ENCODE results near the gene CPE.

The CPE gene

DNA sequence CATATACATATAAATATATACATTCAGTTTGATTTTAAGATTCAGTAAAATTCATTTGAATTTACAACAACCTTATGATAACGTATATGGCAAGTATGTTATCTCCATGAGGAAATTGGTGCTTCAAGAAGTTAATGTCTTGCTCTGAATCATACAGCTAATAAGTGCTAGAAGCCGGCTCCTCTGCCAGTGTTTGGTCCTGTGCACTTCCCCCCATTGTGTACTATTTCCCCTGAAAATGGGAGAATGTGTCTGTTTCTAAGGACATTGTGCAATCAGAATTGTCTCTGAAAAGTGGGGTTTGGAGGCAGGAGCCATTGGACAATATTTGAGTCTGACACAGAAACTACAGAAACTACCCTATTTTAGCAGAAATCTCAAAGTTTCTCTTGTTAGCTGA, 135.9 kb downstream of the CPE start:
- no peak overlapping the region for H3K27ac ChIP-seq (replicated peaks)
- no peak for DNase-seq (ENCODE audit: low read depth in 1 of 2, low spot score in 1 of 2)
- TF ChIP-seq, protein P1, sequence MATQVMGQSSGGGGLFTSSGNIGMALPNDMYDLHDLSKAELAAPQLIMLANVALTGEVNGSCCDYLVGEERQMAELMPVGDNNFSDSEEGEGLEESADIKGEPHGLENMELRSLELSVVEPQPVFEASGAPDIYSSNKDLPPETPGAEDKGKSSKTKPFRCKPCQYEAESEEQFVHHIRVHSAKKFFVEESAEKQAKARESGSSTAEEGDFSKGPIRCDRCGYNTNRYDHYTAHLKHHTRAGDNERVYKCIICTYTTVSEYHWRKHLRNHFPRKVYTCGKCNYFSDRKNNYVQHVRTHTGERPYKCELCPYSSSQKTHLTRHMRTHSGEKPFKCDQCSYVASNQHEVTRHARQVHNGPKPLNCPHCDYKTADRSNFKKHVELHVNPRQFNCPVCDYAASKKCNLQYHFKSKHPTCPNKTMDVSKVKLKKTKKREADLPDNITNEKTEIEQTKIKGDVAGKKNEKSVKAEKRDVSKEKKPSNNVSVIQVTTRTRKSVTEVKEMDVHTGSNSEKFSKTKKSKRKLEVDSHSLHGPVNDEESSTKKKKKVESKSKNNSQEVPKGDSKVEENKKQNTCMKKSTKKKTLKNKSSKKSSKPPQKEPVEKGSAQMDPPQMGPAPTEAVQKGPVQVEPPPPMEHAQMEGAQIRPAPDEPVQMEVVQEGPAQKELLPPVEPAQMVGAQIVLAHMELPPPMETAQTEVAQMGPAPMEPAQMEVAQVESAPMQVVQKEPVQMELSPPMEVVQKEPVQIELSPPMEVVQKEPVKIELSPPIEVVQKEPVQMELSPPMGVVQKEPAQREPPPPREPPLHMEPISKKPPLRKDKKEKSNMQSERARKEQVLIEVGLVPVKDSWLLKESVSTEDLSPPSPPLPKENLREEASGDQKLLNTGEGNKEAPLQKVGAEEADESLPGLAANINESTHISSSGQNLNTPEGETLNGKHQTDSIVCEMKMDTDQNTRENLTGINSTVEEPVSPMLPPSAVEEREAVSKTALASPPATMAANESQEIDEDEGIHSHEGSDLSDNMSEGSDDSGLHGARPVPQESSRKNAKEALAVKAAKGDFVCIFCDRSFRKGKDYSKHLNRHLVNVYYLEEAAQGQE (IDR thresholded peaks at IDR 0.05; ENCODE audit: insufficient replicate concordance, low read depth), result no peak
- TF ChIP-seq POLR2AphosphoS5 (IDR thresholded peaks at IDR 0.05; ENCODE audit: low read depth) (no peak), GABPA (IDR thresholded peaks at IDR 0.05; ENCODE audit: low read depth) (no peak), SPI1 (IDR thresholded peaks at IDR 0.05; ENCODE audit: borderline replicate concordance, low read depth) (no peak)
- TF ChIP-seq, protein P2, sequence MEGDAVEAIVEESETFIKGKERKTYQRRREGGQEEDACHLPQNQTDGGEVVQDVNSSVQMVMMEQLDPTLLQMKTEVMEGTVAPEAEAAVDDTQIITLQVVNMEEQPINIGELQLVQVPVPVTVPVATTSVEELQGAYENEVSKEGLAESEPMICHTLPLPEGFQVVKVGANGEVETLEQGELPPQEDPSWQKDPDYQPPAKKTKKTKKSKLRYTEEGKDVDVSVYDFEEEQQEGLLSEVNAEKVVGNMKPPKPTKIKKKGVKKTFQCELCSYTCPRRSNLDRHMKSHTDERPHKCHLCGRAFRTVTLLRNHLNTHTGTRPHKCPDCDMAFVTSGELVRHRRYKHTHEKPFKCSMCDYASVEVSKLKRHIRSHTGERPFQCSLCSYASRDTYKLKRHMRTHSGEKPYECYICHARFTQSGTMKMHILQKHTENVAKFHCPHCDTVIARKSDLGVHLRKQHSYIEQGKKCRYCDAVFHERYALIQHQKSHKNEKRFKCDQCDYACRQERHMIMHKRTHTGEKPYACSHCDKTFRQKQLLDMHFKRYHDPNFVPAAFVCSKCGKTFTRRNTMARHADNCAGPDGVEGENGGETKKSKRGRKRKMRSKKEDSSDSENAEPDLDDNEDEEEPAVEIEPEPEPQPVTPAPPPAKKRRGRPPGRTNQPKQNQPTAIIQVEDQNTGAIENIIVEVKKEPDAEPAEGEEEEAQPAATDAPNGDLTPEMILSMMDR (IDR thresholded peaks at IDR 0.05; ENCODE audit: insufficient read depth, low read length), result no peak
- H3K4me3 ChIP-seq (replicated peaks; ENCODE audit: insufficient read depth, low read length), result no peak overlapping the region
- no peaks in the 10 kb centered on the region for H3K27me3 ChIP-seq (ENCODE audit: insufficient read depth, poor library complexity, severe bottlenecking)

DNA sequence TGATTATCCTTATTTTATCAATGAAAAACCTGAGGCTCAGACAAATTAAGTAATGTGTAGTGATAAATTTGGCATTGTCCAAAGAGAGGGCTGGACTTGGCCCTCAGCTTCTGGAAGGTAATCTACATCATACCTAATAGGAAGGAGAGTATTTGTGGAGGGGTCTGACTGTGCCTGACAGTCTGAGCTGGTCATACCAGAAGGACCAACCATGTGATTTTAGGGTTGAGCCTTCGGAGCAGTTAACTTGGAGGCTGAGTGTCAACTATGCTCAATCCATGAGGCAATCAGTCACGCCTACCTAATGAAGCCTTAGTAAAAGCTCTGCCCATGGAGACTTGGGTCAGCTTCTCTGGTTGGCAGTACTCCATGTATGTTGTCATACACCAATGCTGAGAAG, 136.4 kb downstream of the CPE start:
- no peak overlapping the region for H3K4me3 ChIP-seq (replicated peaks; ENCODE audit: insufficient read depth, low read length)
- TF ChIP-seq POLR2AphosphoS5 (IDR thresholded peaks at IDR 0.05; ENCODE audit: low read depth) (no peak), GABPA (IDR thresholded peaks at IDR 0.05; ENCODE audit: low read depth) (no peak), SPI1 (IDR thresholded peaks at IDR 0.05; ENCODE audit: borderline replicate concordance, low read depth) (no peak)
- TF ChIP-seq, protein P2 (IDR thresholded peaks at IDR 0.05; ENCODE audit: insufficient read depth, low read length), result no peak
- TF ChIP-seq, protein P1 (IDR thresholded peaks at IDR 0.05; ENCODE audit: insufficient replicate concordance, low read depth), result no peak
- H3K27me3 ChIP-seq (ENCODE audit: insufficient read depth, poor library complexity, severe bottlenecking), result no peaks in the 10 kb centered on the region
- DNase-seq (ENCODE audit: low read depth in 1 of 2, low spot score in 1 of 2), result no peak
- H3K27ac ChIP-seq (replicated peaks), result no peak overlapping the region

DNA sequence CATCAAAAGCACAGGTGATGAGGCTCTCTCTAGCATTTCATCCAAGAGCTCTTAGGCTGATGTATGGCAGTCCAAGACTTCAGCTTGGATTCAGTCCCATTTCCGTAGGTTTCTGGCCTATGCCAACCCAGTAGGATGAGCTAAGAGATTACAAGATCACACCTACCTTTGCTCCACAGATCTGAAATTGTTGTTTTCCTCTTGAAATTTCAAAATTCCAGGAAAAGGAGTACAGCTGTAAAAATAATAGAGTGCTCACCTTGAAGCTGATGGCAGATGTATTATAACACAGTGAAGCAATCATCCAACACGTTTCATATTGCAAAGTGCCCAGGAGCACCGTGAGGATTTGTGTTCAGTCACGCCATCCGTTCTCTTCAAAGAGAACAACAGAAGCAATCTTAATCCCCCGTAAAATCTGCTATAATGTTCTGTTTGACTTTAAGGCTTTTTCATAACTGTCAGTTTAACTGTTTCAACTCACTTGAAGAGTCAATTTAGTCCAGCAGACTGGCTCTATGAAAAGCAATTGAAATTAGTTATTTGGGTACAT, 137.5 kb downstream of the CPE start:
- no peaks in the 10 kb centered on the region for H3K27me3 ChIP-seq (ENCODE audit: insufficient read depth, poor library complexity, severe bottlenecking)
- DNase-seq (ENCODE audit: low read depth in 1 of 2, low spot score in 1 of 2), result no peak
- TF ChIP-seq POLR2AphosphoS5 (IDR thresholded peaks at IDR 0.05; ENCODE audit: low read depth) (no peak), GABPA (IDR thresholded peaks at IDR 0.05; ENCODE audit: low read depth) (no peak), SPI1 (IDR thresholded peaks at IDR 0.05; ENCODE audit: borderline replicate concordance, low read depth) (no peak)
- TF ChIP-seq, protein P2 (IDR thresholded peaks at IDR 0.05; ENCODE audit: insufficient read depth, low read length), result no peak
- TF ChIP-seq, protein P1 (IDR thresholded peaks at IDR 0.05; ENCODE audit: insufficient replicate concordance, low read depth), result no peak
- H3K4me3 ChIP-seq (replicated peaks; ENCODE audit: insufficient read depth, low read length), result no peak overlapping the region
- H3K27ac ChIP-seq (replicated peaks), result no peak overlapping the region

Measured in HL-60 (cell line).